Aorta (tissue), 5 donors: Measurements from ENCODE around the gene KNDC1. TPM values are rescaled to one million over a fixed set of nuclear protein-coding genes. Genes with fewer than 3 reads are reported as not detected.
A peak's percentile ranks its signal among the peaks of the same experiment; 100 is the strongest.

Source experiments
- ATAC-seq: fragments of 200-7000 bp; cut with Tn5 transposase; one replicate; pipeline ENCODE4 v1.9.1; 2022; ENCODE audit warnings: moderate library complexity; ENCODE audit not compliant: low FRiP score
- DNase-seq, 2 donors: peaks; one replicate each; pipeline ENCODE4 v3.0.0-alpha.2; 2020
- H3K27ac ChIP-seq, 2 donors: one replicate each; pipeline ENCODE4 v1.5.1; 2013; ENCODE audit warnings: low read length in 2 of 2, mild to moderate bottlenecking in 2 of 2, moderate library complexity in 2 of 2, control low read depth in 1 of 2, inconsistent platforms in 1 of 2, low read depth in 1 of 2
- H3K27me3 ChIP-seq, 2 donors: one replicate each; pipeline ENCODE4 v1.6.1; 2013; ENCODE audit warnings: control low read depth in 1 of 2, low read length in 1 of 2, mild to moderate bottlenecking in 1 of 2, moderate library complexity in 1 of 2; ENCODE audit not compliant: insufficient read depth in 2 of 2, control insufficient read depth in 1 of 2
- H3K36me3 ChIP-seq, 2 donors: one replicate each; pipeline ENCODE4 v1.6.1; 2013; ENCODE audit warnings: control low read depth in 1 of 2, low read length in 1 of 2, mild to moderate bottlenecking in 1 of 2; ENCODE audit not compliant: insufficient read depth in 2 of 2, control insufficient read depth in 1 of 2
- H3K4me1 ChIP-seq, 2 donors: one replicate each; pipeline ENCODE4 v1.6.1; 2013; ENCODE audit warnings: low read length in 2 of 2, control low read depth in 1 of 2, mild to moderate bottlenecking in 1 of 2, moderate library complexity in 1 of 2; ENCODE audit not compliant: insufficient read depth in 2 of 2, control insufficient read depth in 1 of 2
- H3K4me3 ChIP-seq, 2 donors: one replicate each; pipeline ENCODE4 v1.5.1; 2013; ENCODE audit warnings: low read length in 2 of 2, control low read depth in 1 of 2, mild to moderate bottlenecking in 1 of 2
- H3K9me3 ChIP-seq: one replicate; pipeline ENCODE4 v1.6.1; 2013; ENCODE audit warnings: mild to moderate bottlenecking, low read length; ENCODE audit not compliant: control insufficient read depth
- WGBS, 2 donors: extraction: QIAGEN DNeasy Blood & Tissue Kit; methylation state at CpG; one replicate each; pipeline ENCODE4 v1.1.7; 2013; 5-methylcytosine and 5-hydroxymethylcytosine counted together
- intact Hi-C, 2 donors: fragments of 100-400 bp; cut with DNase I; formaldehyde crosslinking; loops; one replicate each; pipeline versions ENCODE4 v1.14.2 to v1.15.0; 2022
- polyA plus RNA-seq, 2 donors: library from polyadenylated mRNA; stranded (reverse); fragments of 200-250 nt; gene quantifications; one replicate each; pipeline ENCODE4 v1.2.3, GENCODE V29; 2013
- total RNA-seq, 2 donors: library from RNA; stranded (reverse); fragmentation: NEBNext Ultra II Directional; extraction: Animal tissue kit (Norgen Biotek cat#: 25700); gene quantifications; one replicate each; pipeline ENCODE4 v1.2.1, GENCODE V29; 2021
- donor health status: healthy with polysubstance abuse.
- donor health status: Bipolar disorder and iron deficiency.
- donor health status: DM: no; HTN: no; CAD: no.
- donor health status: DM: no; HTN: no; CAD: no.
- donor health status: DM: yes; HTN: yes; CAD: no.

KNDC1 gene
- total and polyA plus RNA-seq, 4 donors = 0.05 to 0.36 (median 0.19) TPM

- ATAC-seq = no peak
- no peak overlapping the region for H3K27ac ChIP-seq
- no peaks in the 10 kb centered on the region for H3K4me1 ChIP-seq
- H3K27me3 ChIP-seq = no peaks in the 10 kb centered on the region
- H3K4me3 ChIP-seq = no peak overlapping the region
- 78 to 81% methylated on average over 12 to 13 of the region's 13 CpGs for WGBS, 2 donors
- H3K9me3 ChIP-seq = peaks cover 3% of the 10 kb centered on the region
- DNase-seq = no peak
- H3K36me3 ChIP-seq = no peaks in the 10 kb centered on the region
- intact Hi-C loops = no loop called here
These were observed 44.6 kb upstream of the KNDC1 start for GRCh38 chr10:133115453-133115842.

DNA sequence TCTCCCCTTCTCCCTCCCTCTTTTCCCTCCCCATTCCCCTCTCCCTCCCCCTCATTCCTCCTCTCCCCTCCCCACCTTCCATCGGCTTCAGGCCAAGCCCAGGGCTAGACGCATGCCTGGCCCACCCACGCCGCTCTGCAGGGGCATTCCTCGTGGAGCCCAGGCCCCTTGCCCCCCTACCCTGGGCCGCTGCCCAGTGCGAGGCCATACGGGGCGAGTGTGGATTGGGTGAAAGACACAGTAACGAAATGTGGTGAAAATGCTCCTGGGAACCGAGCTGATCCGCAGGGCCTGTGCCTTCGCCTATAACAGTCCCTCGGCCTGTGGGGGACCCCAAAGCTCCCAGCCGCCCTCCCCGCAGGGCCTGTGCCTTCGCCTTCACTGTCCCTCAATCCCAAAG, 44.0 kb upstream of the KNDC1 start:
- 43 to 45% methylated on average over 17 of the region's 17 CpGs for WGBS, 2 donors
- intact Hi-C loops = no loop called here
- no peak for ATAC-seq

DNA sequence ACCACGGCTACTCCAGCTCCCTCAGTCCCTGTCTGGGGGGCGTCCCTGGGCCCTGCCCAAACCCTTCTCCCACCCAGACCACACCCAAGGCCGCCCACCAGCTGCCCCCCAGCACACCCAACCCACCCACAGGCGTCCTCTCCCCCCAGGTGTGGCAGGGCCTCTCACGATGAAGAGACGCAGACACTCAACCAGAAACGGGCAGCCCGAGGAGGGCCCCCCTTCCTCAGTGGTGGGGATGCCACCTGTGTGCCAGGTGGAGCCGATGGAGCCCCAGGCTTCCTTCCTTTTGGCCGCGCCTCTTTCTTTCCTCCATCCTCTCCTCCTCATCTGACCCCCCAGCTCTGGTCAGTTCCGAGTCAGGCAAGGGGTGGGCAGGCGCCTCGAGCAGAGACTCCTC, 43.6 kb upstream of the KNDC1 start:
- H3K36me3 ChIP-seq = no peaks in the 10 kb centered on the region
- H3K4me3 ChIP-seq = no peak overlapping the region
- ATAC-seq (no peak), DNase-seq (no peak)
- no peaks in the 10 kb centered on the region for H3K27me3 ChIP-seq
- H3K4me1 ChIP-seq = no peaks in the 10 kb centered on the region
- intact Hi-C loops = no loop called here
- H3K9me3 ChIP-seq = peaks cover 3% of the 10 kb centered on the region
- H3K27ac ChIP-seq = no peak overlapping the region
- 77 to 85% methylated on average over 11 to 14 of the region's 14 CpGs for WGBS, 2 donors

More for the DNA sequence above, 44.0 kb upstream of the KNDC1 start:
- no peak for DNase-seq
- Histone ChIP-seq H3K9me3 (peaks cover 3% of the 10 kb centered on the region), H3K27me3 (no peaks in the 10 kb centered on the region), H3K4me1 (no peaks in the 10 kb centered on the region), H3K4me3 (no peak overlapping the region), H3K36me3 (no peaks in the 10 kb centered on the region), H3K27ac (no peak overlapping the region)

GRCh38 chr10:133117036-133117687, 42.9 kb upstream of the KNDC1 start:
- DNase-seq = no peak
- 86 to 89% methylated on average over 21 of the region's 21 CpGs for WGBS, 2 donors
- no peak overlapping the region for H3K27ac ChIP-seq
- peaks cover 3% of the 10 kb centered on the region for H3K9me3 ChIP-seq
- H3K4me3 ChIP-seq = no peak overlapping the region
- no peaks in the 10 kb centered on the region for H3K36me3 ChIP-seq
- intact Hi-C loops = no loop called here
- no peaks in the 10 kb centered on the region for H3K27me3 ChIP-seq
- H3K4me1 ChIP-seq = no peaks in the 10 kb centered on the region
- no peak for ATAC-seq

- 29 to 39% methylated on average over 8 of the region's 8 CpGs for WGBS, 2 donors
These were observed 42.3 kb upstream of the KNDC1 start for GRCh38 chr10:133117688-133118071.

DNA sequence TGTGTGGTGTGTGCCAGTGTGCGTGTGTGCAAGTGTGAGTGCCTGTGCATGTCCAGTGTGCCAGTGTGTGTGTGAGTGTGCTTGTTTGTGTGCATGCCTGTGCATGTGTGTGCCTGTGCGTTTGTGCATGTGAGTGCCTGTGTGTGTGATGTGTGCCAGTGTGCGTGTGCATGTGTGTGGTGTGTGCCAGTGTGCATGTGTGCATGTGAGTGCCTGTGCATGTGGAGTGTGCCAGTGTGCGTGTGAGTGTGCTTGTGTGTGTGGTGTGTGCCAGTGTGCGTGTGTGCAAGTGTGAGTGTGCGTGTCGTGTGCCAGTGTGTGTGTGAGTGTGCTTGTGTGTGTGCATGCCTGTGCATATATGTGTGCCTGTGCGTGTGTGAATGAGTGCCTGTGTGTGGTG, 38.5 kb upstream of the KNDC1 start:
- intact Hi-C loops = no loop called here
- Histone ChIP-seq H3K27ac (no peak overlapping the region), H3K4me1 (no peaks in the 10 kb centered on the region), H3K9me3 (peaks cover 3% of the 10 kb centered on the region), H3K27me3 (no peaks in the 10 kb centered on the region), H3K36me3 (no peaks in the 10 kb centered on the region), H3K4me3 (no peak overlapping the region)
- no peak for DNase-seq
- 79 to 96% methylated on average over 8 of the region's 8 CpGs for WGBS, 2 donors
- no peak for ATAC-seq

More at GRCh38 chr10:133117688-133118071, 42.3 kb upstream of the KNDC1 start:
- ATAC-seq (no peak), DNase-seq (no peak)
- H3K36me3 ChIP-seq = no peaks in the 10 kb centered on the region
- peaks cover 3% of the 10 kb centered on the region for H3K9me3 ChIP-seq
- H3K4me1 ChIP-seq = no peaks in the 10 kb centered on the region
- intact Hi-C loops = no loop called here
- no peak overlapping the region for H3K4me3 ChIP-seq
- H3K27me3 ChIP-seq = no peaks in the 10 kb centered on the region
- H3K27ac ChIP-seq = no peak overlapping the region

DNA sequence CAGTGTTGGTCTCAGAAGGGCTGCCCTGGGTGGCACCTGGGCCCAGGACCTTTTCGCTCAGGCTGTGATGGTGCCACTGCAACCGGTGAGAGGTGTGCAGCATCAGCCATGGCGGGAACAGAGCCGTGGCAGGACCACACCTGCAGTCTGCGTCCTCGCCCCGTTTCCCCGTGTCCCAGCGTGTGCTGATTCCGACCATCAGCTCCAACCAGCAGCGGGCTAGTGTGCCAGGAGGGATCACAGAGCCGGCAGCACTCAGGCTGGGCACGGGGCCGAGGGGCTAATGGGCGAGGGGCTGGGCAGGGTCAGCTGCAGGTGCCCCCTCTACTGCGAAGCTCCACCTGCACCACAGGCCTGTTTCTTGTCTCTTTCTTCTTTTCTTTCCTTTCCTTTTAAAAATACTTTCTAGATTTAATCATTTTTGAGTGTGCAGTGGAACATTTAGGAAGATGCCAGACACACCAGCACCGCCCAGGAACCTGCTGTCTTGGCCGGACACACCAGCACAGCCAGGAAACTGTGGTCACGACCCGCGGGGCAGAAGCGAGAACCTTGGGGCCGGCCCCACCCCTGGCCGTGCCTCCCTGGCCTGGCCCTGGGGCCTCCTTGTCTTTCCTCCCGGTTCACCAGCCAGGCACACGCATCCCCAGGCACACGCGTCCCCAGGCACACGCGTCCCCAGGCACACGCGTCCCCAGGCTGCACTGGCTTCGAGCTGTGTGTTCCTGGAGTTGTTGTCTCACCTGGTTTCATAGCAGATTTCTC, 37.7 kb upstream of the KNDC1 start:
- Histone ChIP-seq H3K27me3 (no peaks in the 10 kb centered on the region), H3K4me1 (no peaks in the 10 kb centered on the region), H3K27ac (no peak overlapping the region), H3K36me3 (no peaks in the 10 kb centered on the region), H3K4me3 (no peak overlapping the region), H3K9me3 (peaks cover 3% of the 10 kb centered on the region)
- ATAC-seq (no peak), DNase-seq (peak in 1 of 2 donors; percentile 72)
- 82 to 85% methylated on average over 33 of the region's 33 CpGs for WGBS, 2 donors
- intact Hi-C loops = no loop called here

GRCh38 chr10:133123050-133123745, 36.8 kb upstream of the KNDC1 start:
- ATAC-seq (no peak), DNase-seq (peak; percentile 15 to 70)
- intact Hi-C loops = no loop called here
- 78% methylated on average over 39 of the region's 39 CpGs for WGBS, 2 donors
- no peak overlapping the region for H3K27ac ChIP-seq
- no peaks in the 10 kb centered on the region for H3K36me3 ChIP-seq
- no peaks in the 10 kb centered on the region for H3K27me3 ChIP-seq
- peaks cover 3% of the 10 kb centered on the region for H3K9me3 ChIP-seq
- H3K4me1 ChIP-seq = no peaks in the 10 kb centered on the region
- no peak overlapping the region for H3K4me3 ChIP-seq
